ENCODE results near the gene HAO1.

HAO1 gene

GRCh38 chr20:7883741-7884140, 56.5 kb downstream of the HAO1 start:
- TF ChIP-seq, protein P1, sequence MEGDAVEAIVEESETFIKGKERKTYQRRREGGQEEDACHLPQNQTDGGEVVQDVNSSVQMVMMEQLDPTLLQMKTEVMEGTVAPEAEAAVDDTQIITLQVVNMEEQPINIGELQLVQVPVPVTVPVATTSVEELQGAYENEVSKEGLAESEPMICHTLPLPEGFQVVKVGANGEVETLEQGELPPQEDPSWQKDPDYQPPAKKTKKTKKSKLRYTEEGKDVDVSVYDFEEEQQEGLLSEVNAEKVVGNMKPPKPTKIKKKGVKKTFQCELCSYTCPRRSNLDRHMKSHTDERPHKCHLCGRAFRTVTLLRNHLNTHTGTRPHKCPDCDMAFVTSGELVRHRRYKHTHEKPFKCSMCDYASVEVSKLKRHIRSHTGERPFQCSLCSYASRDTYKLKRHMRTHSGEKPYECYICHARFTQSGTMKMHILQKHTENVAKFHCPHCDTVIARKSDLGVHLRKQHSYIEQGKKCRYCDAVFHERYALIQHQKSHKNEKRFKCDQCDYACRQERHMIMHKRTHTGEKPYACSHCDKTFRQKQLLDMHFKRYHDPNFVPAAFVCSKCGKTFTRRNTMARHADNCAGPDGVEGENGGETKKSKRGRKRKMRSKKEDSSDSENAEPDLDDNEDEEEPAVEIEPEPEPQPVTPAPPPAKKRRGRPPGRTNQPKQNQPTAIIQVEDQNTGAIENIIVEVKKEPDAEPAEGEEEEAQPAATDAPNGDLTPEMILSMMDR (conservative IDR thresholded peaks at IDR 0.05), result no peak
- H3K27ac ChIP-seq, result no peak overlapping the region

DNA sequence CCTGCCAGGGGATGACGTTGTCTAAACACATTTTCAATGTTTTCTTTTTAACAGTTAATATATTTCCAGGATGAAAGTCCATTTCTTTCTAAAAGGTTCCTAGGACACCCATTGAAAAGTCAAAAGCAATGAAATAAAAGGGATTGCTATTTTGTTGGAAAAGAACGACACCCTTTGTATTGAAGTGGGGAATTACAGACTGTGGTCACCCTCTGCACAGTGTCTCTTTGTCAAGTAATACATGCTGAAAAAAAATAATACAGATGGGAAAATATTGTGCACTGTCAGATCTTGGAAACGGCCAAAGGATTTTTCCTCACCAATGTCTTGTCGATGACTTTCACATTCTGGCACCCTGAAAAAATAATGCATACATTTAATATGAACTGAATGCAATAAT, 56.9 kb downstream of the HAO1 start:
- TF ChIP-seq, protein P1 (conservative IDR thresholded peaks at IDR 0.05), result no peak
- H3K27ac ChIP-seq, result no peak overlapping the region

DNA sequence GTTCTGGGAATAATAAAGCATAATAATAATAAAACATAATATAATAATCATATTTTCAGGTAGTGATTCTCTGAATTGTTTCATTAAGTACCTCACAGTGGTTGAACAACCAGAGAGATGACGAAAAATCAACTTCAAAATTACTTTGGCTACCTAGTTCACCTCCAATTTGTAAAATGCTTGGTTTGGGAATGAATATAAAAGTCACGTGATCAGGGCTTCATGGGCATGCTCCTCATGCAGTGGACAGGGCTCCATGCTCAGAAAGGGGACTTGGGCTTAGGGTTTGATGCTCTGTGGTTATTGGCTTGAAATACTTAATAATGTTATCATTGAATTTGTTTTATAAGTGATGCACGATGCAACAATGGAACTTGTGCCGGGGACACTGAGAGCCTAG, 58.2 kb downstream of the HAO1 start:
- TF ChIP-seq, protein P1 (conservative IDR thresholded peaks at IDR 0.05), result no peak
- H3K27ac ChIP-seq, result no peak overlapping the region

GRCh38 chr20:7881551-7881950, 58.7 kb downstream of the HAO1 start:
- TF ChIP-seq, protein P1 (conservative IDR thresholded peaks at IDR 0.05), result no peak
- H3K27ac ChIP-seq, result no peak overlapping the region

DNA sequence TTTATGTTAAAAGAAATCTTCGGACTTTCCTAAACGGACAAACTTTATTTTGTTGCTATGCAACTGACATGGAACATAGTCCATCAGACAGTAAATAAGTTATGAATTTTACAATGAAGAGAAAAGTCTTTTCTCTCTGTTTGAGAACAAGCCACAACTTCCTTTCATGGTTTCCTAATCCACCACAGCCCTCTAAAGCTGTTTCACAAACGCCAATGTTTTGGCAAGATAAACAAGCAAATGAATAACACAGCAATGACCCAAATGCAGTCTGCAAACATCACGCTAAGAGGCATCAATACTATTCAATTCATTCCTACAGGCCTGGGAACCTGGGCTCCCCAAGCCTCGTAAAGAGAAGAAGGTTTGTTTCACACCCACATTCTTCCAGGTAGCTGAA, 60.4 kb downstream of the HAO1 start:
- H3K27ac ChIP-seq, result no peak overlapping the region
- TF ChIP-seq, protein P1 (conservative IDR thresholded peaks at IDR 0.05), result no peak

DNA sequence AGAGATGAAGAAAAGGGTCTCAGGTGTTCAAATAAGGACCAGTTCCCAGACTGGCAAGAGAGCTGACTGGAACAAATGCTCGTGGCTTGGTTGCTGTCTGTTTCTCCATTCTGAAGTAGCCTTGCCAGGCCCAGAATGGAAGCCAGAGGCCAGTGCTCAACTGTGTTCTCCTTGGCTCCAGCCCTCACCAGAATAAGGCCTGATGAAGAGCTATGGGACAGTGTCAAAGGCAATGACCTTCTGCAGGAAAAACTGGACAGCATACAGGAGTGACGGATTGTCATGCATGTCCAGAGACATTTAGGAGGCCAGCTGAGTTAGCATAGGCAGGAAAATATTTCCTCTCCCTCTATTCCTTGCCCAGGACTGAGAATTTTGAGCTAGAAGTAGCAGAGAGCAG, 72.2 kb downstream of the HAO1 start:
- TF ChIP-seq, protein P1 (conservative IDR thresholded peaks at IDR 0.05), result no peak
- H3K27ac ChIP-seq, result no peak overlapping the region

DNA sequence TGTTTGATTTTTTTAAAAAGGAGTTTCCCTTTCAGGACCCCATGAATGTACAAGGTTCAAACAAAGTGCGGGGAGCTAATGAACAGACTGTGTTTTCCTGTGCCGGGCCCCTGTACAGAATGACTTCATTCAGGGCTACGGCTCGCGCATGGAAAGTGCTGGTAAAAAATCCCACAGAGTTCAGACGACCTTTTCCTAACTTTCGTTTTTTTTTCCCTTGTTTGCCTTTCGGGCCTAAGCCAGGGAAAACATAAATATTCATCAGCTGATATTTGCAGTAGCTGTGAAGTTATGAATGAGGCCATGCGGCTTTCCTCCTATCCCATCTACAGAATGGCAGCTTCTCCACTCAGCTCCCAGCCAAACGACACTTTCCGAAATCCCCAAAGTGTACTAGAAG, 74.0 kb downstream of the HAO1 start:
- no peak overlapping the region for H3K27ac ChIP-seq
- TF ChIP-seq, protein P1 (conservative IDR thresholded peaks at IDR 0.05), result no peak

DNA sequence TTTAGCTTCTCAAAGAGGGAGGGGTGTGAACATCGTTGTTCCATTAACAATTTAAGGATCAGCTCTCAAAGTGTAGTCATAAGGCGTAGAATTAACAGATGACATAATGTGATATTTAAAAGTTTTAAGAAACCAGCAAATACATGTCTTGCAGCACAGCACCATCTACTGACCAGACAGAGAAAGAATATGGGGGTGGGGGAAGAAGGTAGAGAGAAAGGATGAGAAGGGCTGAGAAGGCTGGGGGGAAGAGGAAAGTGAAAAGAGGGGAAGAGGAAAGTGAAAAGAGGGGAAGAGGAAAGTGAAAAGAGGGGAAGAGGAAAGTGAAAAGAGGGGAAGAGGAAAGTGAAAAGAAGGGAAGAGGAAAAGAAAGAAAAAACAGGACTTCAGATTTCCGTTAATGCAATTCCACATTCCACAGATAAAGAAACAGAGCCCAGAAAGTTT, 80.9 kb downstream of the HAO1 start:
- no peak overlapping the region for H3K27ac ChIP-seq
- TF ChIP-seq, protein P1 (conservative IDR thresholded peaks at IDR 0.05), result peak; percentile 83

Measured in VCaP (cell line).